Measurements from ENCODE around the gene XIRP2. TPM values are rescaled to one million over a fixed set of nuclear protein-coding genes. Genes with fewer than 3 reads are reported as not detected.

The XIRP2 gene
- total and polyA plus RNA-seq, 10 of the 15 experiments (the other 5 are each of a cell fraction or from before 2014, with no cell fraction given): 0.03 TPM; not detected in 9

GRCh38 chr2:167297292-167297691 lies 409.0 kb downstream of the XIRP2 start:
- Histone ChIP-seq H3K4me1 (ENCODE audit: control insufficient read depth, insufficient read depth, low read length) (0 out of 2 replicates have a peak, but pooled peaks cover 3% of the 10 kb centered on the region), H3K36me3 (ENCODE audit: control insufficient read depth in 2 of 2, insufficient read depth in 2 of 2, low read length in 1 of 2) (no peaks in the 10 kb centered on the region), H3K27ac (ENCODE audit: control insufficient read depth, insufficient read depth) (no peak overlapping the region), H3K4me3 (no peak overlapping the region), H4K20me1 (ENCODE audit: control insufficient read depth, insufficient read depth) (no peaks in the 10 kb centered on the region), H3K9me3 (replicated peaks; ENCODE audit: control insufficient read depth, insufficient read depth, low read length) (no peaks in the 10 kb centered on the region; the same call in 2 of the 3 replicates), H3K79me2 (ENCODE audit: control insufficient read depth, insufficient read depth, low read length) (no peaks in the 10 kb centered on the region), H3K9ac (ENCODE audit: control insufficient read depth, insufficient read depth, low read length) (no peak overlapping the region), H3K27me3 (replicated peaks in 1 of 2; ENCODE audit: control insufficient read depth in 2 of 2, insufficient read depth in 2 of 2, low read length in 1 of 2) (peaks cover 5% of the 10 kb centered on the region in 2 experiments), H3K4me2 (ENCODE audit: control insufficient read depth, insufficient read depth) (no peak overlapping the region), H2AFZ (ENCODE audit: control insufficient read depth, low read depth, low read length) (no peak overlapping the region)
- ATAC-seq (no peak), DNase-seq (ENCODE audit: low read depth, low spot score) (no peak), FAIRE-seq (no peak)
- TF ChIP-seq, protein P1, sequence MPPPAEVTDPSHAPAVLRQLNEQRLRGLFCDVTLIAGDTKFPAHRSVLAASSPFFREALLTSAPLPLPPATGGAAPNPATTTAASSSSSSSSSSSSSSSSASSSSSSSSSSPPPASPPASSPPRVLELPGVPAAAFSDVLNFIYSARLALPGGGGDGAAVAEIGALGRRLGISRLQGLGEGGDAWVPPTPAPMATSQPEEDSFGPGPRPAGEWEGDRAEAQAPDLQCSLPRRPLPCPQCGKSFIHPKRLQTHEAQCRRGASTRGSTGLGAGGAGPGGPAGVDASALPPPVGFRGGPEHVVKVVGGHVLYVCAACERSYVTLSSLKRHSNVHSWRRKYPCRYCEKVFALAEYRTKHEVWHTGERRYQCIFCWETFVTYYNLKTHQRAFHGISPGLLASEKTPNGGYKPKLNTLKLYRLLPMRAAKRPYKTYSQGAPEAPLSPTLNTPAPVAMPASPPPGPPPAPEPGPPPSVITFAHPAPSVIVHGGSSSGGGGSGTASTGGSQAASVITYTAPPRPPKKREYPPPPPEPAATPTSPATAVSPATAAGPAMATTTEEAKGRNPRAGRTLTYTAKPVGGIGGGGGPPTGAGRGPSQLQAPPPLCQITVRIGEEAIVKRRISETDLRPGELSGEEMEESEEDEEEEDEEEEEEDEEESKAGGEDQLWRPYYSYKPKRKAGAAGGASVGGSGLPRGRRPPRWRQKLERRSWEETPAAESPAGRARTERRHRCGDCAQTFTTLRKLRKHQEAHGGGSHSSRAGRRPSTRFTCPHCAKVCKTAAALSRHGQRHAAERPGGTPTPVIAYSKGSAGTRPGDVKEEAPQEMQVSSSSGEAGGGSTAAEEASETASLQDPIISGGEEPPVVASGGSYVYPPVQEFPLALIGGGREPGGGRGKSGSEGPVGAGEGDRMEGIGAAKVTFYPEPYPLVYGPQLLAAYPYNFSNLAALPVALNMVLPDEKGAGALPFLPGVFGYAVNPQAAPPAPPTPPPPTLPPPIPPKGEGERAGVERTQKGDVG (CRISPR knock-in tag; IDR thresholded peaks at IDR 0.05): no peak
- no peak for TF ChIP-seq ATF2 (IDR thresholded peaks at IDR 0.05; ENCODE audit: low read length)
- TF ChIP-seq ZNF217 (IDR thresholded peaks at IDR 0.05): no peak
- intact Hi-C loops (cut with micrococcal nuclease; ENCODE audit: unreplicated experiment) (no loop called here), in situ Hi-C loops (cut with MboI) (no loop called here)
- RAD21 ChIA-PET (ENCODE audit: unreplicated experiment): no interaction called here
- 46% methylated on average over 1 of the region's 1 CpG for WGBS (ENCODE audit: insufficient coverage, insufficient replicate concordance, low lambda C conversion rate, missing lambda C conversion rate)
- CTCF ChIA-PET: interaction anchor here (0.6 to 0.7 kb wide), 2 partner anchors 42 to 822 kb away, joined by 3 to 5 read pairs; no protein-coding TSS in a partner anchor
- SMC1A ChIA-PET (ENCODE audit: uncharacterized antibody, unreplicated experiment): no interaction called here
- POLR2A ChIA-PET: interaction anchor here (0.5 kb wide), 1 partner anchor 1257 kb away, joined by 5 read pairs; no protein-coding TSS in a partner anchor
- BruUV-seq (replicated peaks): no TSS peak
